Measurements from ENCODE around the gene PRH2.

The PRH2 gene

GRCh38 chr12:10941916-10942607 lies 13.0 kb downstream of the PRH2 start:
- Histone ChIP-seq H3K36me3 (no peaks in the 10 kb centered on the region), H3K27ac (no peak overlapping the region), H3K27me3 (ENCODE audit: insufficient read depth, low read depth, severe bottlenecking) (no peaks in the 10 kb centered on the region), H3K9me3 (ENCODE audit: severe bottlenecking) (no peaks in the 10 kb centered on the region), H3K4me3 (ENCODE audit: low read depth, low read length) (no peak overlapping the region)
- TF ChIP-seq CTCF (IDR thresholded peaks at IDR 0.05; ENCODE audit: low read depth, low read length) = no peak
- DNase-seq = no peak

DNA sequence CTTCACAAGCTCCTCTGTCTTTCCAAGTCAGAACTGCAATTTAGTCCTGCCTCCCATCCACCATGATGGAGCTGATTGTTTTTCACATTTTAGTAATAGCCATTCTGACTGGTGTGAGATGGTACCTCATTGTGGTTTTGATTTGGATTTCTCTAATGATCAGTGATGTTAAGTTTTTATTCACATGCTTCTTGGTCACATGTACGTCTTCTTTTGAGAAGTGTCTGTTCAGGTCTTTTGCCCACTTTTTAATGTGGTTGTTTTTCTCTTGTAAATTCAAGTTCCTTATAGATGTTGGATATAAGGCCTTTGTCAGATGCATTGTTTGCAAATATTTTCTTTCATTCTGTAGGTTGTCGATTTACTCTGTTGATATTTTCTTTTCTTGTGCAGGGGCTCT lies 14.1 kb downstream of the PRH2 start:
- H3K9me3 ChIP-seq (ENCODE audit: severe bottlenecking) = no peaks in the 10 kb centered on the region
- no peaks in the 10 kb centered on the region for H3K27me3 ChIP-seq (ENCODE audit: insufficient read depth, low read depth, severe bottlenecking)
- TF ChIP-seq CTCF (IDR thresholded peaks at IDR 0.05; ENCODE audit: low read depth, low read length) = no peak
- no peak for DNase-seq
- no peak overlapping the region for H3K4me3 ChIP-seq (ENCODE audit: low read depth, low read length)
- H3K27ac ChIP-seq = no peak overlapping the region
- no peaks in the 10 kb centered on the region for H3K36me3 ChIP-seq

DNA sequence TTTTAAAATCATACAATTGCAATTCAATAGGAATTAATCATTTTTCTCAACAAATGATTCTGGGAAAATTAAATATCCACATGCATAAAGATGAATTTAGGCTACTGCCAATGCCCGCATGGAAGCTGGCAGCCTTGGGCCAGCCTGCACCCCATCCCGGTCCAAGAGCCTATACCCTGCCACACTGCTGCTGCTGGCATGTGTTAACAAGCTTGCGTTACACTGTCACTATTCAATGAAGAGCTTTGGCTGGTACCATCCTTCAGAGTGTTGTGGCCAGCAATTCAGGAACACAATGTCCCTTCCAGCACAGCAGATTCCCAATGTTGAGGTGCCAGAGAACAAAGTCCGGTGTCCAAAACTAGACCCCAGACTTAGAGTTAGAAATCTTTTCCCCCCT lies 23.6 kb downstream of the PRH2 start:
- Histone ChIP-seq H3K27ac (no peak overlapping the region), H3K27me3 (ENCODE audit: insufficient read depth, low read depth, severe bottlenecking) (no peaks in the 10 kb centered on the region), H3K9me3 (ENCODE audit: severe bottlenecking) (no peaks in the 10 kb centered on the region), H3K4me3 (ENCODE audit: low read depth, low read length) (no peak overlapping the region), H3K36me3 (no peaks in the 10 kb centered on the region)
- no peak for DNase-seq
- no peak for TF ChIP-seq CTCF (IDR thresholded peaks at IDR 0.05; ENCODE audit: low read depth, low read length)

DNA sequence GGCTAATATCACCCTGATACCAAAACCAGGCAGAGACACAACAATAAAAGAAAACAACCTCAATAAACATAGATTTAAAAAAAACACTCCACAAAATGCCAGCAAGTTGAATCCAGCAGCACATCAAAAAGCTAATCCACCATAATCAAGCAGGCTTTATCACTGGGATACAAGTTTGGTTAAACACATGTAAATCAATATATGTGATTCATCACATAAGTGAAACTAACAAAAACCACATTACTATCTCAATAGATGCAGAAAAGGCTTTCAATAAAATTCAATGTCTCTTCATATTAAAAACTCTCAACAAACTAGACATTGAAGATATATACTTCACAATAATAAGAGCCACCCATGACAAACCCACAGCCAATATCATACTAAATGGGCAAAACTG lies 27.0 kb downstream of the PRH2 start:
- Histone ChIP-seq H3K27ac (no peak overlapping the region), H3K27me3 (ENCODE audit: insufficient read depth, low read depth, severe bottlenecking) (no peaks in the 10 kb centered on the region), H3K36me3 (no peaks in the 10 kb centered on the region), H3K4me3 (ENCODE audit: low read depth, low read length) (no peak overlapping the region), H3K9me3 (ENCODE audit: severe bottlenecking) (no peaks in the 10 kb centered on the region)
- no peak for TF ChIP-seq CTCF (IDR thresholded peaks at IDR 0.05; ENCODE audit: low read depth, low read length)
- DNase-seq = no peak

DNA sequence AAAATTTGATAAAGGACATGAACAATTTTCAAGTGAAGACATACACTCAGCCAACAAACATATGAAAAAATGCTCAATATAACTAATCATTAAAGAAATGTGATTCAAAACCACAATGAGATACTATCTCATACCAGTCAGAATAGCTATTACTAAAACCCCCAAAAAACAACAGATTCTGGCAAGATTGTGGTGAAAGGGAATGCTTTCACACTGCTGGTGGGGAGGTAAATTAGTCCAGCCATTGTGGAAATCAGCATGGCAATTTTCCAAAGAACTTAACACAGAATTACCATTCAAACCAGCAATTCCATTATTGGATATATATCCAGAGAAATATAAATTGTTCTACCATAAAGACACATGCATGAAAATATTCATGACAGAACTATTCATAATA lies 28.7 kb downstream of the PRH2 start:
- H3K27me3 ChIP-seq (ENCODE audit: insufficient read depth, low read depth, severe bottlenecking) = no peaks in the 10 kb centered on the region
- H3K36me3 ChIP-seq = no peaks in the 10 kb centered on the region
- no peak overlapping the region for H3K4me3 ChIP-seq (ENCODE audit: low read depth, low read length)
- TF ChIP-seq CTCF (IDR thresholded peaks at IDR 0.05; ENCODE audit: low read depth, low read length) = no peak
- H3K9me3 ChIP-seq (ENCODE audit: severe bottlenecking) = no peaks in the 10 kb centered on the region
- no peak overlapping the region for H3K27ac ChIP-seq
- no peak for DNase-seq

DNA sequence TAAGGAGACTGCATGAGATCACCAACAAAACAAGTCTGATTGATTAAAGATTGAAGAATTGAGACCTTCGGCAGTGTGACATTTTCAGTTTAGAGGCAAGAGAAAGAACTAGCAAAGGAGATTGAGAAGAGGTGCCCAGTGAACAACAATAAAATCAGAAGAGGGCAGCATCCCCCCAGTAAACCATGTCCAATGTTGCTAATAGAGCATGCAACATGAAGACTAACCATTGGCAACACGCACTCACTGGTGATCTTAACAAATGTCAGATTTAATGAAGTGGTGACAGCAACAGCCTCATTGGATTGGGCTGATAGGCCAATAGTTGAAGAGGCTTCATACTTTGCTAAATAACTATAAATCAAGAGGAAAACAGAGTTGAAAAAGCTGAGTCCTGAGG lies 30.8 kb downstream of the PRH2 start:
- no peak for TF ChIP-seq CTCF (IDR thresholded peaks at IDR 0.05; ENCODE audit: low read depth, low read length)
- no peak overlapping the region for H3K4me3 ChIP-seq (ENCODE audit: low read depth, low read length)
- H3K9me3 ChIP-seq (ENCODE audit: severe bottlenecking) = no peaks in the 10 kb centered on the region
- H3K27ac ChIP-seq = no peak overlapping the region
- no peaks in the 10 kb centered on the region for H3K27me3 ChIP-seq (ENCODE audit: insufficient read depth, low read depth, severe bottlenecking)
- H3K36me3 ChIP-seq = no peaks in the 10 kb centered on the region
- no peak for DNase-seq
